B cell (primary cell): ENCODE results near the gene RSL24D1. TPM values are rescaled to one million over a fixed set of nuclear protein-coding genes. Genes with fewer than 3 reads are reported as not detected.

Source experiments
- ATAC-seq: fragments of 200-7000 bp; cut with Tn5 transposase; one replicate; pipeline ENCODE4 v1.10.0; 2021; ENCODE audit warnings: low read depth, mild to moderate bottlenecking, moderate number of reproducible peaks, moderate library complexity
- CTCF ChIA-PET: fragments of 350-600 bp; sonication (Branson Sonifier 250); formaldehyde crosslinking; loops from one replicate; lab custom pipeline; 2021; ENCODE audit warnings: antibody characterized with exemption, inconsistent platforms; lab: Charles Lee
- POLR2A ChIA-PET: fragments of 350-600 bp; sonication (Branson Sonifier 250); formaldehyde crosslinking; loops from one replicate; lab custom pipeline; 2021; ENCODE audit warnings: antibody characterized with exemption; lab: Charles Lee
- DNase-seq: peaks from one replicate; pipeline ENCODE4 v3.0.0; 2013
- H2AFZ ChIP-seq: 2 replicates; pipeline ENCODE4 v1.6.1; 2012; ENCODE audit warnings: mild to moderate bottlenecking, low read depth, low read length; ENCODE audit not compliant: insufficient read depth, poor library complexity, severe bottlenecking
- H3K27ac ChIP-seq, 2 donors: 1 replicate in 1 of 2; 2 replicates in 1 of 2; pipeline ENCODE4 v1.5.1; 2012 to 2013; ENCODE audit warnings: low read length in 2 of 2, mild to moderate bottlenecking in 2 of 2, moderate library complexity in 1 of 2
- H3K27me3 ChIP-seq, 4 experiments: fragments of 200-600 bp in 1 of 4; sonication (generic) in 1 of 4; replicated peaks in 1 of 4; 1 replicate in 2 of 4; 2 replicates in 2 of 4; pipeline versions ENCODE4 v1.6.1 to v1.7.0; 2013 to 2016; ENCODE audit warnings: low read length in 3 of 4, mild to moderate bottlenecking in 2 of 4, mixed read lengths in 1 of 4, moderate library complexity in 1 of 4; ENCODE audit not compliant: insufficient read depth in 4 of 4, control insufficient read depth in 3 of 4; ENCODE audit errors: control extremely low read depth in 1 of 4
- H3K36me3 ChIP-seq, 2 experiments: replicated peaks in 1 of 2; 1 replicate in 1 of 2; 2 replicates in 1 of 2; pipeline versions ENCODE4 v1.6.1 to v1.7.1; 2013; ENCODE audit warnings: low read length in 1 of 2; ENCODE audit not compliant: insufficient read depth in 2 of 2, control insufficient read depth in 1 of 2; ENCODE audit errors: control extremely low read depth in 1 of 2, extremely low read depth in 1 of 2
- H3K4me1 ChIP-seq, 2 donors: fragments of 200-600 bp in 1 of 2; sonication (generic) in 1 of 2; 1 replicate in 1 of 2; 2 replicates in 1 of 2; pipeline versions ENCODE4 v1.5.1 to v1.6.1; 2013 to 2017; ENCODE audit warnings: low read length in 2 of 2; ENCODE audit not compliant: control insufficient read depth in 2 of 2, insufficient read depth in 2 of 2
- H3K4me2 ChIP-seq: replicated peaks from 2 replicates; pipeline ENCODE3; 2012; ENCODE audit warnings: mild to moderate bottlenecking, low read depth, low read length; ENCODE audit not compliant: poor library complexity, severe bottlenecking
- H3K4me3 ChIP-seq, 5 experiments: fragments of 200-600 bp in 1 of 5; sonication (generic) in 1 of 5; 1 replicate in 3 of 5; 2 replicates in 2 of 5; pipeline versions ENCODE4 v1.5.1 to v1.7.0; 2011 to 2016; ENCODE audit warnings: low read length in 4 of 5, mild to moderate bottlenecking in 4 of 5, low read depth in 2 of 5, control low read depth in 1 of 5, moderate library complexity in 1 of 5; ENCODE audit not compliant: insufficient read depth in 1 of 5; ENCODE audit errors: control extremely low read depth in 1 of 5, extremely low read depth in 1 of 5
- H3K79me2 ChIP-seq: fragments of 200-600 bp; sonication (generic); one replicate; pipeline ENCODE4 v1.6.0; 2016; ENCODE audit warnings: low read length; ENCODE audit not compliant: control insufficient read depth, insufficient read depth
- H3K9ac ChIP-seq: fragments of 200-600 bp; sonication (generic); 2 replicates; pipeline ENCODE4 v1.6.1; 2017; ENCODE audit warnings: mild to moderate bottlenecking, low read length, moderate library complexity
- H3K9me3 ChIP-seq, 3 donors: one replicate each; pipeline versions ENCODE4 v1.6.1 to v1.7.1; 2013; ENCODE audit warnings: low read length in 2 of 3; ENCODE audit not compliant: control insufficient read depth in 2 of 3, insufficient read depth in 1 of 3; ENCODE audit errors: control extremely low read depth in 1 of 3
- H4K20me1 ChIP-seq: 2 replicates; pipeline ENCODE4 v1.6.0; 2012; ENCODE audit warnings: mild to moderate bottlenecking, low read length; ENCODE audit not compliant: insufficient read depth, control insufficient read depth, poor library complexity, severe bottlenecking
- H3K27ac Mint-ChIP-seq: one replicate; pipeline ENCODE4 v1.8.0; 2021; ENCODE audit warnings: mixed read lengths
- H3K27me3 Mint-ChIP-seq: one replicate; pipeline ENCODE4 v1.8.0; 2021; ENCODE audit warnings: mixed read lengths
- H3K4me1 Mint-ChIP-seq: one replicate; pipeline ENCODE4 v1.8.0; 2021; ENCODE audit warnings: mixed read lengths
- H3K4me3 Mint-ChIP-seq: one replicate; pipeline ENCODE4 v1.8.0; 2021; ENCODE audit warnings: mixed read lengths
- H3K9me3 Mint-ChIP-seq: one replicate; pipeline ENCODE4 v1.8.0; 2022; ENCODE audit warnings: mixed read lengths; ENCODE audit not compliant: insufficient read depth
- EZH2 ChIP-seq: IDR thresholded peaks from 2 replicates; pipeline ENCODE4 v1.6.1; 2012; ENCODE audit warnings: borderline replicate concordance, low read depth, mild to moderate bottlenecking, moderate library complexity, low read length; ENCODE audit not compliant: insufficient read depth, poor library complexity, severe bottlenecking
- WGBS: methylation state at CpG from one replicate; pipeline ENCODE4 v1.1.5; 2013; ENCODE audit warnings: missing lambda C conversion rate; ENCODE audit not compliant: insufficient coverage; 5-methylcytosine and 5-hydroxymethylcytosine counted together
- intact Hi-C: fragments of 100-400 bp; cut with micrococcal nuclease; formaldehyde crosslinking; loops from one replicate; pipeline ENCODE4 v1.10.0; 2022
- polyA plus RNA-seq: library from polyadenylated mRNA; depleted of rRNA; stranded (reverse); fragments of >200 nt; gene quantifications from 2 replicates; pipeline ENCODE4 v1.2.3, GENCODE V29; 2012
- total RNA-seq, 2 donors: library from RNA; stranded (reverse); fragments of 120-200 nt in 1 of 2; gene quantifications; 1 replicate in 1 of 2; 2 replicates in 1 of 2; pipeline versions ENCODE4 v1.2.3 to v1.2.4, GENCODE V29; 2013 to 2022
- TF ChIP-seq, protein P1 (sequence below): fragments of 200-600 bp; IDR thresholded peaks from one replicate; pipeline ENCODE4 v1.8.0; 2022; ENCODE audit warnings: antibody characterized with exemption, mild to moderate bottlenecking

The RSL24D1 gene
- total and polyA plus RNA-seq, 2 donors (not counting 1 experiment from before 2014, with no cell fraction given), result 25.2 to 80.7 TPM

DNA sequence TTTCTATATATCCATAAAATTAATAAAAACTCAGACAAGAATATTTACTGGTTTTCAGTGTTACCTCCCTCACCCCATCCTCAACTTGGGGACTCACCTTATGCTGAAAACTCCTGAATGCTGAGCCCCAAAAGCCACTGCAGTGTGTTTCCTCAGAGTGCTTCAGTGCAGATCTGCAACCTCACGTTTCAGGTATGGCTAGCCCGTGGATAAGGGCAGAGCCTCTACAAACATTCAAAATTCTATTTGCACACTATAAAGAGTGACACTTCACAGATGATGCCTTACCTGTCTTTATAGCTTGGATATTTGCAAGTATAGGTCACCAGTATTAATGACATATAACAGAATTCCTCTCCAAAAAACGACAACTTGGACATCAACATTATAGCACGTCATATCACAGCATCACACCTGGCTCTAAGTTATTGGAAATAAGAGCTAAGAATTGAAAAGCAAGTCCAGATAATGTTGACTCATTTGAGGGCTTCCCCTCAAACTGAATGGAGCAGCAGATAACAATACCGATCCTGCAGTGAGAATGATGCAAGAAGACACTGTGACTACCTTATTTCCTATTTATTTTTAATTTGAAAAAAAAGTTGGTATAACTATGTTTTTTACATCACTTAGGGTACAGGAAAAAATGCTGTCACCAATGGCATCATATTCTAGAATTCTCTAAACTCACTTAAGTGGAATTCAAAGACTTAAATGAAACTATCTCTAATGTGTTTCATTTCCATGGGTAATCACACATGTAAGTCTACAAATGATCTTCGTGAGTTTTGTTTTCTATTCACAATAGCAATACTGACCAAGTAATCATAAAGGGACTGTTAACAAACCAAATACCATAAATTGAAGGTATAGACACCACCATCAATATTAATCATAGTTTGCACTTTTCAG lies 40.7 kb upstream of the RSL24D1 start:
- H3K4me3 Mint-ChIP-seq, result no peak overlapping the region

More for the DNA sequence above, 40.7 kb upstream of the RSL24D1 start:
- Histone ChIP-seq H3K4me3 (no peak overlapping the region), H3K27ac (no peak overlapping the region), H3K27me3 (no peaks in the 10 kb centered on the region), H3K4me2 (no peak overlapping the region), H3K4me1 (no peaks in the 10 kb centered on the region), H3K9ac (no peak overlapping the region), H2AFZ (no peak overlapping the region), H3K79me2 (peaks cover 5% of the 10 kb centered on the region), H3K36me3 (peaks cover 0 to 4% of the 10 kb centered on the region in 2 experiments), H4K20me1 (no peaks in the 10 kb centered on the region), H3K9me3 (no peaks in the 10 kb centered on the region)
- Mint-ChIP-seq H3K9me3 (no peaks in the 10 kb centered on the region), H3K4me1 (peaks cover 9% of the 10 kb centered on the region), H3K27me3 (no peaks in the 10 kb centered on the region), H3K27ac (no peak overlapping the region)
- WGBS, result no CpG with 5 or more reads among the region's 6 CpGs
- no peak for ATAC-seq
- TF ChIP-seq EZH2, result no peak
- TF ChIP-seq, protein P1, sequence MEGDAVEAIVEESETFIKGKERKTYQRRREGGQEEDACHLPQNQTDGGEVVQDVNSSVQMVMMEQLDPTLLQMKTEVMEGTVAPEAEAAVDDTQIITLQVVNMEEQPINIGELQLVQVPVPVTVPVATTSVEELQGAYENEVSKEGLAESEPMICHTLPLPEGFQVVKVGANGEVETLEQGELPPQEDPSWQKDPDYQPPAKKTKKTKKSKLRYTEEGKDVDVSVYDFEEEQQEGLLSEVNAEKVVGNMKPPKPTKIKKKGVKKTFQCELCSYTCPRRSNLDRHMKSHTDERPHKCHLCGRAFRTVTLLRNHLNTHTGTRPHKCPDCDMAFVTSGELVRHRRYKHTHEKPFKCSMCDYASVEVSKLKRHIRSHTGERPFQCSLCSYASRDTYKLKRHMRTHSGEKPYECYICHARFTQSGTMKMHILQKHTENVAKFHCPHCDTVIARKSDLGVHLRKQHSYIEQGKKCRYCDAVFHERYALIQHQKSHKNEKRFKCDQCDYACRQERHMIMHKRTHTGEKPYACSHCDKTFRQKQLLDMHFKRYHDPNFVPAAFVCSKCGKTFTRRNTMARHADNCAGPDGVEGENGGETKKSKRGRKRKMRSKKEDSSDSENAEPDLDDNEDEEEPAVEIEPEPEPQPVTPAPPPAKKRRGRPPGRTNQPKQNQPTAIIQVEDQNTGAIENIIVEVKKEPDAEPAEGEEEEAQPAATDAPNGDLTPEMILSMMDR, result no peak
- intact Hi-C loops, result no loop called here
- no peak for DNase-seq
- CTCF ChIA-PET, result interaction anchor here (0.8 kb wide), 1 partner anchor 16 kb away, joined by 4 read pairs; no protein-coding TSS in a partner anchor
- POLR2A ChIA-PET, result no interaction called here
